MM.1S (cell line): Measurements from ENCODE around the gene C2orf74.

Source experiments
- DNase-seq: peaks from one replicate; pipeline ENCODE4 v3.0.0-alpha.2; 2015
- H2AFZ ChIP-seq: fragments of 300-600 bp; sonication (generic); 2 replicates; pipeline ENCODE4 v1.6.0; 2016; ENCODE audit warnings: antibody characterized with exemption, low read length
- H3F3A ChIP-seq: fragments of 300-600 bp; sonication (generic); 2 replicates; pipeline ENCODE4 v1.6.1; 2016; ENCODE audit warnings: mild to moderate bottlenecking, antibody characterized with exemption, low read length, moderate library complexity, mixed read lengths; ENCODE audit not compliant: insufficient read depth
- H3K27ac ChIP-seq: fragments of 300-600 bp; sonication (generic); 2 replicates; pipeline ENCODE4 v1.5.1; 2016; ENCODE audit warnings: mild to moderate bottlenecking, low read length
- H3K27me3 ChIP-seq: fragments of 300-600 bp; sonication (generic); replicated peaks from 2 replicates; pipeline ENCODE4 v1.6.0; 2016; ENCODE audit warnings: low read length; ENCODE audit not compliant: insufficient read depth
- H3K36me3 ChIP-seq: fragments of 300-600 bp; sonication (generic); replicated peaks from 2 replicates; pipeline ENCODE4 v1.6.1; 2016; ENCODE audit warnings: mild to moderate bottlenecking, low read length, mixed read lengths; ENCODE audit not compliant: insufficient read depth
- H3K4me1 ChIP-seq: fragments of 300-600 bp; sonication (generic); 2 replicates; pipeline ENCODE4 v1.6.1; 2016; ENCODE audit warnings: low read length, mixed read lengths
- H3K4me2 ChIP-seq: fragments of 300-600 bp; sonication (generic); 2 replicates; pipeline ENCODE4 v1.6.0; 2016; ENCODE audit warnings: low read depth, low read length
- H3K4me3 ChIP-seq: fragments of 300-600 bp; sonication (generic); 2 replicates; pipeline ENCODE4 v1.5.1; 2016; ENCODE audit warnings: low read length, mixed read lengths
- H3K79me2 ChIP-seq: fragments of 300-600 bp; sonication (generic); 2 replicates; pipeline ENCODE4 v1.6.1; 2016; ENCODE audit warnings: mixed run types, low read length, mixed read lengths
- H3K9ac ChIP-seq: fragments of 300-600 bp; sonication (generic); 2 replicates; pipeline ENCODE4 v1.6.1; 2016; ENCODE audit warnings: low read length, mixed read lengths
- H3K9me2 ChIP-seq: fragments of 300-600 bp; sonication (generic); replicated peaks from 2 replicates; pipeline ENCODE4 v1.6.1; 2016; ENCODE audit warnings: mild to moderate bottlenecking, low read length, mixed read lengths; ENCODE audit not compliant: insufficient read depth
- H3K9me3 ChIP-seq: fragments of 300-600 bp; sonication (generic); replicated peaks from 2 replicates; pipeline ENCODE4 v1.6.1; 2016; ENCODE audit warnings: mild to moderate bottlenecking, low read length, mixed read lengths; ENCODE audit not compliant: insufficient read depth
- H4K20me1 ChIP-seq: fragments of 300-600 bp; sonication (generic); 2 replicates; pipeline ENCODE4 v1.6.1; 2016; ENCODE audit warnings: mild to moderate bottlenecking, low read length, moderate library complexity, mixed read lengths; ENCODE audit not compliant: insufficient read depth
- EZH2 ChIP-seq: fragments of 300-600 bp; sonication (generic); optimal IDR thresholded peaks from 2 replicates; pipeline ENCODE3; 2017; ENCODE audit warnings: low read depth, mild to moderate bottlenecking, antibody characterized with exemption, low read length, mixed read lengths
- EZH2phosphoT487 ChIP-seq: fragments of 300-600 bp; sonication (generic); IDR thresholded peaks from 2 replicates; pipeline ENCODE4 v1.6.1; 2018; ENCODE audit warnings: antibody characterized with exemption, low read length
- TF ChIP-seq, protein P1 (sequence below): fragments of 300-600 bp; sonication (generic); IDR thresholded peaks from 2 replicates; pipeline ENCODE4 v1.5.1; 2016; ENCODE audit warnings: antibody characterized with exemption, low read length, mixed read lengths

Gene C2orf74

DNA sequence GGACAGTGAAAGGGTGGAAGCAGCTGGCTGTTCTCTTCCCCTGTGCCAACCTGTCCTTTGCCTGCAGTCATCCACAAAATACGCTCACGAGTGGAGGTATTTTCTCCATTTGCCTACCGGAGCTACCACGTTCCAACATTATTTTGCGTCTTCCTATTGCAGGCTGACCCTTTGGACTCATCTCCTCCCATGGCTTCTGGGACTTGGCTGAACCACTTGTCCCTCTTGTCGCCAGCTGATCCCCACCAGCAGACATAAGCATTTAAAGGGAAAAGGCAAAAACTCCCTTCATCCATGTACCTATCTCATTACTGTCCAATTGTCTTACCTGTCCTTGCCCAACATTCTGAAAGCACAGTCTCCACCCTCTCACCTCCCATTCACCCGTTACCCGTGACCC is 13.0 kb downstream of the C2orf74 start:
- Histone ChIP-seq H2AFZ (no peak overlapping the region), H3K4me1 (peaks cover 14% of the 10 kb centered on the region), H3K9me2 (no peaks in the 10 kb centered on the region), H3K4me2 (no peak overlapping the region), H3K27ac (no peak overlapping the region), H3F3A (no peaks in the 10 kb centered on the region), H3K27me3 (no peaks in the 10 kb centered on the region), H3K36me3 (no peaks in the 10 kb centered on the region), H3K9ac (no peak overlapping the region), H3K9me3 (no peaks in the 10 kb centered on the region), H4K20me1 (no peaks in the 10 kb centered on the region), H3K4me3 (no peak overlapping the region), H3K79me2 (peaks cover 20% of the 10 kb centered on the region)
- no peak for DNase-seq
- TF ChIP-seq, protein P1, sequence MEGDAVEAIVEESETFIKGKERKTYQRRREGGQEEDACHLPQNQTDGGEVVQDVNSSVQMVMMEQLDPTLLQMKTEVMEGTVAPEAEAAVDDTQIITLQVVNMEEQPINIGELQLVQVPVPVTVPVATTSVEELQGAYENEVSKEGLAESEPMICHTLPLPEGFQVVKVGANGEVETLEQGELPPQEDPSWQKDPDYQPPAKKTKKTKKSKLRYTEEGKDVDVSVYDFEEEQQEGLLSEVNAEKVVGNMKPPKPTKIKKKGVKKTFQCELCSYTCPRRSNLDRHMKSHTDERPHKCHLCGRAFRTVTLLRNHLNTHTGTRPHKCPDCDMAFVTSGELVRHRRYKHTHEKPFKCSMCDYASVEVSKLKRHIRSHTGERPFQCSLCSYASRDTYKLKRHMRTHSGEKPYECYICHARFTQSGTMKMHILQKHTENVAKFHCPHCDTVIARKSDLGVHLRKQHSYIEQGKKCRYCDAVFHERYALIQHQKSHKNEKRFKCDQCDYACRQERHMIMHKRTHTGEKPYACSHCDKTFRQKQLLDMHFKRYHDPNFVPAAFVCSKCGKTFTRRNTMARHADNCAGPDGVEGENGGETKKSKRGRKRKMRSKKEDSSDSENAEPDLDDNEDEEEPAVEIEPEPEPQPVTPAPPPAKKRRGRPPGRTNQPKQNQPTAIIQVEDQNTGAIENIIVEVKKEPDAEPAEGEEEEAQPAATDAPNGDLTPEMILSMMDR: no peak
- no peak for TF ChIP-seq EZH2phosphoT487
- no peak for TF ChIP-seq EZH2

DNA sequence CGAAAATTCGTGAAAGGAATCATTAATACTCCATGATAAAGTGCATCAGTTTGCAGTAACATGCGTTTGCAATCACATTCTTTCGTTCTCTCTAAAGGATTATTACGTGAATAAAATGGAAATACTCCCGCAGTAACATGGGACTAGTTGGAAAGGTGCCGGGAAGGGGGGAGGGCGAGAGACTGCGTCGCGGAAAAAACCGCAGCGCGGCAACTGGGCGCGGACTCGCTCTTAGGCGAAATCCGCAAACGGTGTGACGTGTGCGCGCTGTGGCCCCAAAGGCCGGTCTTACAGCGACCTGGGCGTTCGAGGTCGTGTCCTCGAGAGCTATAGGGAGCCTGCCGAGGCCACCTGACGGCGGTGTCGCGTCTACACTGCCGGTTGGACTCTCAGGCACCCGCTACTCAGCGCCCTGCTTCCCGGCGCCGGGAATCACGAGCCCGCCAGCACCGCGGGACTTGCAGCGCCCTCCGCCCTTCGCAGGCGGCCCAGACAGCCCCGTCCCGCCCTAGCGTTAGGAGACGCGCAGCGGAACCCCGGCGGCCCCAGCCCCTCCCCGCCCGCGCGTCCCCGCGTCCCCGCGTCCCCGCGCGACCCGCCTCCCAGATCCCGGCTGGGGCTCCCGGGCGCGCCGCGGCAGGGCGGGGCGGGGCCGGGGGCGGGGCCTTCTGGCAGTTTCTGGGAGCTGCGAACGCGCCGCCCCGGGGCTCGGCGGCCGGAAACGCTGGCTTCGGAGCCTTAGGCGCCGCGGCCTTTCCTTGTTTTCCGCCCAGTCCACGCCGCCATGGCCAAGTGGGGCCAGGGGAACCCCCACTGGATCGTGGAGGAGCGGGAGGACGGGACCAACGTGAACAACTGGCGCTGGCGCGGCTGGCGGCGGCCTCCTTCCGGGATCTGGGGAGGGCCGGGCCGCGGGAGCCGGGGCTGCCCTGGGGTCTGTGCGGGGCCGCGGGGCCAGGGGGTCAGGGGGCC is 15.1 kb downstream of the C2orf74 start:
- no peaks in the 10 kb centered on the region for H3K9me3 ChIP-seq
- H3K27me3 ChIP-seq: no peaks in the 10 kb centered on the region
- no peaks in the 10 kb centered on the region for H3F3A ChIP-seq
- peak overlapping the region; percentile 91 for H3K4me2 ChIP-seq
- H3K79me2 ChIP-seq: peaks cover 37% of the 10 kb centered on the region
- peak overlapping the region; percentile 91 for H2AFZ ChIP-seq
- peak; percentile 94 for DNase-seq
- H3K4me3 ChIP-seq: peak overlapping the region; percentile 81
- H3K36me3 ChIP-seq: no peaks in the 10 kb centered on the region; the same call in 1 of the 2 replicates
- TF ChIP-seq, protein P1: no peak
- no peak for TF ChIP-seq EZH2phosphoT487
- no peak for TF ChIP-seq EZH2
- no peaks in the 10 kb centered on the region for H3K9me2 ChIP-seq
- no peaks in the 10 kb centered on the region for H4K20me1 ChIP-seq
- peaks cover 14% of the 10 kb centered on the region for H3K4me1 ChIP-seq
- H3K9ac ChIP-seq: peak overlapping the region; percentile 98
- H3K27ac ChIP-seq: peak overlapping the region; percentile 76; the same call in 1 of the 2 replicates

DNA sequence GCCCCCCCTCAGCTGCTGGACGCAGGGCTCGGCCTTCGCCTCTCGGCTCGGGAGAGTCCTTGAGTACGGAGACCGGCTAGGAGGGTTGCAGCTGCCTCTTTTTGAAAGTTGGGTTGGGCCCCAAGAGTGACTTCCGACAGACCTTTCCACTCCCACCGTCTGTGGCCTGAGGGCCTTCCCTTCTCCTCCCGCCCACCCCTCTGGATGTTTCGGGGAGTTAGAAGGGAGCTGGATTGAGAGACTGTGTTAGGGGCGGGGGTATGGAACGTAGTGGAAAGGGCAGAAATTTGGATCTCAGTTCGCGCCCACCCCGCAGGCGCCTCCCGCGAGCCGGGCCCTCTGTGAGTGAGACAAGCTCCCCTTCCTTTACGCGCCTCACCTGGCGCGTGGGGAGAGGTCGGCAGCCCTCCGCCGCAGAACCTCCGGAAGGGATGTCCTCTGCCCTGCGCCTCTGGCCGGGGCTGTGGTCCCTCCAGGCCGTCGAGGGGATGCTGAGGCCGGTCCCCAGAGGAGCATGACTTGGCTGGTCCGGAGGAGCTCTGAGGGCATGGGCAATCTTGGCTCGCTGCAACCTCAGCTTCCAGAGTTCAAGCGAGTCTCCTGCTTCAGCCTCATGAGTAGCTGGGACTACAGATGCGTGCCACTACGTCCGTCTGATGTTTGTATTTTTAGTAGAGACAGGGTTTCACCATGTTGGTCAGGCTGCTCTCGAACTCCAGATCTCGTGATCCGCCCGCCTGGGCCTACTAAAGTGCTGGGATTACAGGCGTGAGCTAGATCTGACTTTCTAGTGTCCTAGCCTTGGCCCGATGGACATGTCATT is 15.9 kb downstream of the C2orf74 start:
- Histone ChIP-seq H4K20me1 (no peaks in the 10 kb centered on the region), H3K4me1 (peaks cover 14% of the 10 kb centered on the region), H3K36me3 (no peaks in the 10 kb centered on the region; the same call in 1 of the 2 replicates), H3K27me3 (no peaks in the 10 kb centered on the region), H2AFZ (peak overlapping the region; percentile 91), H3F3A (no peaks in the 10 kb centered on the region), H3K9ac (peak overlapping the region; percentile 98), H3K9me3 (no peaks in the 10 kb centered on the region), H3K4me3 (peak overlapping the region; percentile 81), H3K79me2 (peaks cover 44% of the 10 kb centered on the region), H3K9me2 (no peaks in the 10 kb centered on the region), H3K4me2 (peak overlapping the region; percentile 66), H3K27ac (peak overlapping the region; percentile 60; the same call in 1 of the 2 replicates)
- peak; percentile 33 for DNase-seq
- TF ChIP-seq EZH2phosphoT487 (no peak), EZH2 (no peak)
- TF ChIP-seq, protein P1: no peak
